Smooth muscle cell (in vitro differentiated cells): ENCODE data around the gene ALLC. TPM values are rescaled to one million over a fixed set of nuclear protein-coding genes. Genes with fewer than 3 reads are reported as not detected.

Experiments used
- DNase-seq: peaks from one replicate; lab custom pipeline; 2025; ENCODE audit not compliant: unreplicated experiment; lab: John Stamatoyannopoulos, UW
- H2AFZ ChIP-seq: fragments of 200-600 bp; sonication (generic); 2 replicates; pipeline ENCODE4 v1.6.0; 2016; ENCODE audit warnings: antibody characterized with exemption, low read depth, mild to moderate bottlenecking
- H3F3A ChIP-seq: fragments of 200-600 bp; sonication (generic); 2 replicates; pipeline ENCODE4 v1.6.0; 2017; ENCODE audit warnings: antibody characterized with exemption, low read depth
- H3K27ac ChIP-seq: fragments of 200-600 bp; sonication (generic); 2 replicates; pipeline ENCODE4 v1.5.1; 2016; ENCODE audit warnings: low read depth, mild to moderate bottlenecking
- H3K27me3 ChIP-seq: fragments of 200-600 bp; sonication (generic); 2 replicates; pipeline ENCODE4 v1.6.1; 2016; ENCODE audit warnings: low read depth, mild to moderate bottlenecking
- H3K36me3 ChIP-seq: fragments of 200-600 bp; sonication (generic); 2 replicates; pipeline ENCODE4 v1.5.1; 2016; ENCODE audit warnings: low read depth
- H3K4me1 ChIP-seq: fragments of 200-600 bp; sonication (generic); 2 replicates; pipeline ENCODE4 v1.5.1; 2016; ENCODE audit warnings: low read depth
- H3K4me2 ChIP-seq: fragments of 200-600 bp; sonication (generic); 2 replicates; pipeline ENCODE4 v1.6.0; 2016; ENCODE audit warnings: mild to moderate bottlenecking
- H3K4me3 ChIP-seq: fragments of 200-600 bp; sonication (generic); 2 replicates; pipeline ENCODE4 v1.5.1; 2016; ENCODE audit warnings: mild to moderate bottlenecking
- H3K79me2 ChIP-seq: fragments of 200-600 bp; sonication (generic); 2 replicates; pipeline ENCODE4 v1.6.0; 2016; ENCODE audit warnings: low read depth, mild to moderate bottlenecking
- H3K9ac ChIP-seq: fragments of 200-600 bp; sonication (generic); 2 replicates; pipeline ENCODE4 v1.6.0; 2016; ENCODE audit warnings: low read depth
- H3K9me3 ChIP-seq: fragments of 200-600 bp; sonication (generic); replicated peaks from 2 replicates; pipeline ENCODE4 v1.5.1; 2016; ENCODE audit warnings: low read depth
- H4K20me1 ChIP-seq: fragments of 200-600 bp; sonication (generic); 2 replicates; pipeline ENCODE4 v1.6.0; 2016; ENCODE audit warnings: low read depth
- WGBS: methylation state at CpG from one replicate; pipeline ENCODE4 v1.1.7; 2016; ENCODE audit warnings: low lambda C conversion rate; 5-methylcytosine and 5-hydroxymethylcytosine counted together
- polyA plus RNA-seq: library from polyadenylated mRNA; unstranded; fragments of >200 nt; fragmentation: Nextera tagmentation; extraction: Ambion mirVana; gene quantifications from 2 replicates; pipeline ENCODE4 v1.2.1, GENCODE V29; 2016
- total RNA-seq: library from RNA; depleted of rRNA; stranded (reverse); fragments of >200 nt; gene quantifications from 2 replicates; pipeline ENCODE4 v1.2.3, GENCODE V29; 2014
- TF ChIP-seq, protein P1 (sequence below): fragments of 200-600 bp; sonication (generic); IDR thresholded peaks from 2 replicates; pipeline ENCODE4 v1.5.1; 2017; ENCODE audit warnings: borderline replicate concordance, mild to moderate bottlenecking, antibody characterized with exemption; ENCODE audit not compliant: insufficient read depth, poor library complexity, severe bottlenecking

ALLC gene
- total and polyA plus RNA-seq, 2 experiments from 2014 or later = not detected

- Histone ChIP-seq H3K27me3 (no peaks in the 10 kb centered on the region), H2AFZ (no peak overlapping the region), H3K4me2 (no peak overlapping the region), H3K9me3 (no peaks in the 10 kb centered on the region), H3K9ac (no peak overlapping the region), H3K4me1 (peaks cover 13% of the 10 kb centered on the region), H3K4me3 (no peak overlapping the region), H3F3A (no peaks in the 10 kb centered on the region), H3K27ac (no peak overlapping the region), H3K79me2 (no peaks in the 10 kb centered on the region), H3K36me3 (no peaks in the 10 kb centered on the region), H4K20me1 (no peaks in the 10 kb centered on the region)
- TF ChIP-seq, protein P1, sequence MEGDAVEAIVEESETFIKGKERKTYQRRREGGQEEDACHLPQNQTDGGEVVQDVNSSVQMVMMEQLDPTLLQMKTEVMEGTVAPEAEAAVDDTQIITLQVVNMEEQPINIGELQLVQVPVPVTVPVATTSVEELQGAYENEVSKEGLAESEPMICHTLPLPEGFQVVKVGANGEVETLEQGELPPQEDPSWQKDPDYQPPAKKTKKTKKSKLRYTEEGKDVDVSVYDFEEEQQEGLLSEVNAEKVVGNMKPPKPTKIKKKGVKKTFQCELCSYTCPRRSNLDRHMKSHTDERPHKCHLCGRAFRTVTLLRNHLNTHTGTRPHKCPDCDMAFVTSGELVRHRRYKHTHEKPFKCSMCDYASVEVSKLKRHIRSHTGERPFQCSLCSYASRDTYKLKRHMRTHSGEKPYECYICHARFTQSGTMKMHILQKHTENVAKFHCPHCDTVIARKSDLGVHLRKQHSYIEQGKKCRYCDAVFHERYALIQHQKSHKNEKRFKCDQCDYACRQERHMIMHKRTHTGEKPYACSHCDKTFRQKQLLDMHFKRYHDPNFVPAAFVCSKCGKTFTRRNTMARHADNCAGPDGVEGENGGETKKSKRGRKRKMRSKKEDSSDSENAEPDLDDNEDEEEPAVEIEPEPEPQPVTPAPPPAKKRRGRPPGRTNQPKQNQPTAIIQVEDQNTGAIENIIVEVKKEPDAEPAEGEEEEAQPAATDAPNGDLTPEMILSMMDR = no peak
- 88% methylated on average over 16 of the region's 16 CpGs for WGBS
- no peak for DNase-seq
These were observed 8.4 kb upstream of the ALLC start for GRCh38 chr2:3649581-3649980.

DNA sequence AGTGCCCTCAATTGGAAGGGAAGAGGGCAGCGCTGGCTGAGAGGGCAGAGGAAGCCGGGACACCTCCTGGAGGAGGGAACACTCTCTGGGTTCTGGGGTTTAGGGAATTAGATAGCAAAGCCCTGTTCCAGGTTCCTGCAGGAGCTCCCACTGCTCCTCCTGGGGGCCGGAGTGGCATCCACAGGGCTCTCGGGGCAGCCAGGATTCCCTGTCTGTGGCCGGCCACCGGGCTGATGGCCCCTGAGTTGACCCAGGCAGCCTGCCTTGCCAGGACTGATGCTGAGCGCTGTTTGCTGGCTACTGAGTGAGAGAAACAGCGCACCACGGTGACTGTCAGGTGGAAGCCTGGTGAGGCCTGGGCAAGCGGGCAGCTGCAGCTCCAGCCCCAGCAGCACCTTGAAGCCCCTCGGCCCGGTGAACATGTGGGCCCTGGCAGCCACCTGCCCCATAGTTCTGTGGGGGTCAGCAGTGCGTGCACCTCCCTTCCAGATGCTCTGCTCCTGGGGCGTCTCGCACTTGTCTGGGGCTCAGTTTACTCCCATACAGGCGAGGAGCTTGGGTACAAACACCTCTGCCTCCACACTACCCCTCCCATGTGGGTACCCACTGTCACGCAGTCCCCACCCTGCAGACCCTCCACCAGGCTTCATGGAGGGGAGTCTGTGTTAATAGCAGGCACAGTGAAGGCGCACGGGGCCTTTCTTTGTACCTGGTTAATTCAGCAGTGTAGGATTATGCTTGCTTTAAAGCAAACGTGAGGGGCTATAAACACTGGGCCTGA, 7.7 kb upstream of the ALLC start:
- no peak overlapping the region for H2AFZ ChIP-seq
- DNase-seq = no peak
- H3K27ac ChIP-seq = no peak overlapping the region

GRCh38 chr2:3651691-3652648, 6.0 kb upstream of the ALLC start:
- peaks cover 13% of the 10 kb centered on the region for H3K4me1 ChIP-seq
- no peak overlapping the region for H3K9ac ChIP-seq
- no peaks in the 10 kb centered on the region for H4K20me1 ChIP-seq
- no peak for DNase-seq
- no peaks in the 10 kb centered on the region for H3K79me2 ChIP-seq
- H3K27me3 ChIP-seq = no peaks in the 10 kb centered on the region
- peak overlapping the region; percentile 80 for H3K4me2 ChIP-seq
- H3K36me3 ChIP-seq = no peaks in the 10 kb centered on the region
- no peaks in the 10 kb centered on the region for H3K9me3 ChIP-seq
- H3F3A ChIP-seq = no peaks in the 10 kb centered on the region
- TF ChIP-seq, protein P1 = no peak
- H2AFZ ChIP-seq = peak overlapping the region; percentile 58
- no peak overlapping the region for H3K27ac ChIP-seq
- H3K4me3 ChIP-seq = peak overlapping the region; percentile 30
- 43% methylated on average over 37 of the region's 45 CpGs for WGBS

More for the DNA sequence above, 7.7 kb upstream of the ALLC start:
- Histone ChIP-seq H3K4me3 (no peak overlapping the region), H3K27me3 (no peaks in the 10 kb centered on the region), H3K4me1 (peaks cover 13% of the 10 kb centered on the region), H3K9me3 (no peaks in the 10 kb centered on the region), H3K36me3 (no peaks in the 10 kb centered on the region), H4K20me1 (no peaks in the 10 kb centered on the region), H3K4me2 (peak overlapping the region; percentile 73), H3K9ac (no peak overlapping the region), H3F3A (no peaks in the 10 kb centered on the region), H3K79me2 (no peaks in the 10 kb centered on the region)
- 80% methylated on average over 20 of the region's 20 CpGs for WGBS
- TF ChIP-seq, protein P1 = no peak
